Activated naive CD8-positive, alpha-beta T cell treated with anti-CD3 and anti-CD28 coated beads for 36 hours (primary cell): ENCODE data around the gene MALSU1. TPM values are rescaled to one million over a fixed set of nuclear protein-coding genes. Genes with fewer than 3 reads are reported as not detected.
A peak's percentile ranks its signal among the peaks of the same experiment; 100 is the strongest.
"Not testable (repeated sequence)": the region's sequence is repeated elsewhere in the genome, so short reads cannot be mapped to it uniquely, and the experiment has no call there.

Experiments used
- DNase-seq: peaks from one replicate; pipeline ENCODE4 v3.0.0; 2021
- H3K27ac Mint-ChIP-seq: one replicate; pipeline ENCODE4 v1.8.0; 2022; ENCODE audit warnings: mild to moderate bottlenecking, moderate library complexity, mixed read lengths
- H3K27me3 Mint-ChIP-seq: one replicate; pipeline ENCODE4 v1.8.0; 2022; ENCODE audit warnings: mild to moderate bottlenecking, mixed read lengths
- H3K36me3 Mint-ChIP-seq: one replicate; pipeline ENCODE4 v1.8.0; 2021; ENCODE audit warnings: mild to moderate bottlenecking, mixed read lengths
- H3K4me1 Mint-ChIP-seq: one replicate; pipeline ENCODE4 v1.8.0; 2021; ENCODE audit warnings: mixed read lengths
- H3K4me3 Mint-ChIP-seq: one replicate; pipeline ENCODE4 v1.8.0; 2022; ENCODE audit warnings: mild to moderate bottlenecking, moderate library complexity, mixed read lengths
- H3K9me3 Mint-ChIP-seq: one replicate; pipeline ENCODE4 v1.8.0; 2022; ENCODE audit warnings: mixed read lengths
- total RNA-seq, 2 experiments: library from RNA; stranded (reverse); gene quantifications; one replicate each; pipeline ENCODE4 v1.2.3, GENCODE V29; 2021

Gene MALSU1
- total RNA-seq, 2 experiments from 2014 or later, result 116 to 120 TPM

DNA sequence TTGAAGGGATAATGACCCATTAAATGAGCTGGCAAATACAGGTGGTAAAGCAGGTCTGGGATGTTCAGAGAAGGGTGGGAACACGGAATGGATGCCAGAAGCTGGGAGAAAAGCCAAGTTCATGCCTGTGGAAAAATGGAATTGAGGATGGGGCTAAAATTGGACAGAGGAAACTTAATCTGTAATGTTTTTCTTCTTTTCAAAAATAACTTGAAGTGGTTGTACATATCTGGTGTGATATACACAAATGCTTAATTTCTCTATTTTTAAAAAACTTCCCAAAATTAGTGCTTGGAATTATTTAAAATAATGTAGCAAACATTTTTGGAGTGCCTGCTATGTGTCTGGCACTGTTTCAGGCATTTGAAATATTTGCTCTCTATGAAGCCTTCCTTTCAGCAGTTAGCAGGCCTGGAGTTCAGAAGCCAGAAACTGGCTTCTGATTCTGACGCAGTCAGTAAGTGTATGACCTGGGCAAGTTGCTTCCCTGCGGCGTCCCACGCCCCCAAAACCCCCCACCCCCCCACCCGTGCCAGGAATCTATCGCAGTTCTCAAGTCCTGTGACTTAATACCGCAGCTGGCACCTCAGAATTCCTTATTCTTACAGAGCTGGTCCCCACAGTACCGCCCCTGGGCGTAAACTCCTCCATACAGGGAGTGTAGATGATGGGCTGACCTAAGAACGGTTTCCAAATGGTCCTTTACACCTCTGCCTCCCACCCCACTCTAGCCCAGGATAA, 828 bp upstream of the MALSU1 start:
- Mint-ChIP-seq H3K9me3 (peaks cover 1% of the 10 kb centered on the region), H3K36me3 (peaks cover 20% of the 10 kb centered on the region), H3K27me3 (no peaks in the 10 kb centered on the region), H3K27ac (peak overlapping the region; percentile 96), H3K4me1 (peaks cover 26% of the 10 kb centered on the region), H3K4me3 (peak overlapping the region; percentile 96)
- DNase-seq, result no peak

DNA sequence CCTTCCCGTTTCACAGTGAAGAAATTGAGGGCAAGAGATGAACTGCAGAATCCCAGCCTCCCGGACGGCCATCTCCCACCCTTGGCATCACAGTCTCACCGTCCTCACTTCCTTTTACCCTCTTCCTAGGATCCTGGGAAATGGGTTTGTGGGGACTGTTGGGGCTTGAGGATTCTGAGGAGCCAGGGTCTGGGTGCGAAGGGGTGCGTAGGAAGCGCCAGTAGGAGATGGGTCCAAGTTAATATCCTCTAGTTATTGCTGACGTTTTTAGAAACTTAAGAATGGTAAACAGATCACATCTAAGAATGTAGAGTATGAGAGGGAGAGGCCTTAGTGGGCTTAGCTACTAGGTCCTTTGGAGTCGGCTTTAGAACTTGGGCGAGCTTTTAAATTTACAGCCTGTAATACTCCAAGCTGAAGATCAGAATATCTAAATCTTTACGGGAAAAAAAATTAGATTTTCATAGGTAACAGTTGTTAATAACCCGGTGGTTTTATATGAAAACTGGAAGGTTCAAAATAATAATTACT, 696 bp downstream of the MALSU1 start:
- DNase-seq, result no peak
- H3K27me3 Mint-ChIP-seq, result no peaks in the 10 kb centered on the region
- H3K36me3 Mint-ChIP-seq, result peaks cover 32% of the 10 kb centered on the region
- H3K9me3 Mint-ChIP-seq, result peaks cover 1% of the 10 kb centered on the region
- H3K27ac Mint-ChIP-seq, result peak overlapping the region; percentile 96
- H3K4me3 Mint-ChIP-seq, result peak overlapping the region; percentile 96
- peaks cover 38% of the 10 kb centered on the region for H3K4me1 Mint-ChIP-seq

DNA sequence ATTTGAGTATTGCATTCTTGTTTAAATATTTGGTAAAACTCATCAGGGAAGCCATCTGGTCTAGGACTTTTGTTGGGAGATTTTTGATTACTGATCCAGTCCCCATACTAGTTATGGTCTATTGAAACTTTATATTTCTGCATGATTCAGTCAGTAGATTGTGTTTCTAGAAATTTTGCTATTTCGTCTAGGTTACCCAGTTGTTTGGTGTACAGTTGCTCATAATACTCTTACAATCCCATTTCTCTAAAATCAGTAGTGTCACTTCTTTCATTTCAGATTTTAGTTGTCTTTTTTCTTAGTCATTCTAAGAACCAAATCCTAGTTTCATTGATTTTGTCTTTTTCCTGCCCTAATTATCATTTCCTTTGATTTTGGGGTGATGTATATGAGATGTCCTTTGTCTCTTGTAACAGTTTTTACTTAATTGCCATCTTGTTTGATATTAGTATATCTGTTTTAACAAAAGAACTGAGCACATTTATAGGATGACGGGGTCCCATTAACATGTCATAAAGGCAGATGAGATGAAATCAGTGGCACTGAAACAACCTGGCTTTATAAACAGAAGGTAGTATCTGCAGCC, 7.9 kb downstream of the MALSU1 start:
- no peaks in the 10 kb centered on the region for H3K27me3 Mint-ChIP-seq
- H3K9me3 Mint-ChIP-seq, result no peaks in the 10 kb centered on the region
- H3K27ac Mint-ChIP-seq, result peak overlapping the region; percentile 47
- peaks cover 56% of the 10 kb centered on the region for H3K36me3 Mint-ChIP-seq
- no peak for DNase-seq
- peaks cover 51% of the 10 kb centered on the region for H3K4me1 Mint-ChIP-seq
- H3K4me3 Mint-ChIP-seq, result no peak overlapping the region

DNA sequence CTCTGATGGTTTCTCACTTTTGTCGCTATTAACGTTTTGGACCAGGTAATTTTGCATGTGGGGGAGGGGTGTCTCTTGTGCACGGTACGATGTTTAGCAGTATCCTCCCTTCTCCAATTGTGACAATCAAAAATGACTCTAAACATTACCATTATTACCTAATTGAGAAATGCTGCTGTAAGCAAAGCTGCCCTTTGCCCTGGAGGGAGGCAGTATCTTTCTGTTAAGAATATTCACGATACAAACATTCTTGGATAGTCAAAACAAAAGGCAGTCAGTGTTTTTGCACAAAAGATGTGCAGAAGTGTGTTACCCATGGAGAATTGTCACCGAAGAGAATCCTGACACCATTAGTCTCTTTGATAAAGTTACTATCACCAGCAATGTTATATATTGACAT, 9.6 kb downstream of the MALSU1 start:
- Mint-ChIP-seq H3K4me3 (no peak overlapping the region), H3K36me3 (peaks cover 46% of the 10 kb centered on the region), H3K27ac (no peak overlapping the region), H3K9me3 (no peaks in the 10 kb centered on the region), H3K4me1 (peaks cover 43% of the 10 kb centered on the region), H3K27me3 (no peaks in the 10 kb centered on the region)
- no peak for DNase-seq

DNA sequence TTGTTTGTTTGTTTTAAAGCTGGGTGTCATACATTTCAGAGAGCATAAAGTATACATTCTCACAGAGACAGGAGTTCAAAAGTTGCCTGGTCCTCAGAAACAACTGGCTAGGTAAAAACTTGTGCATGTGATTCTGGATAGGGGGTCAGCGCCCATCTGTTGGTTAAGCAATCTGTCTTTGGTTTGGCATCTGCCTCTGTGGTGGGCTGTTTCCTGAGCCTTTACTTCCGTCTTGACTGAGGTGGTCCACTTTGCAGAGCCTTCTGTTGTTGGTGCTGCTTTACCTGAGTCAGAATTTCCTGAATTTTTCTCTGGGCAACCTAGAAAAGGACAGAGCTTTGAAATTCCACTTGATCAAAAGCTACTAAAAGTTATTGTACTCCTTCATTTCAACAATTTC, 13.0 kb downstream of the MALSU1 start:
- not testable (repeated sequence) for DNase-seq, H3K27me3 Mint-ChIP-seq, H3K4me3 Mint-ChIP-seq, H3K27ac Mint-ChIP-seq, H3K9me3 Mint-ChIP-seq
- H3K36me3 Mint-ChIP-seq, result peaks cover 17% of the 10 kb centered on the region
- peaks cover 14% of the 10 kb centered on the region for H3K4me1 Mint-ChIP-seq

DNA sequence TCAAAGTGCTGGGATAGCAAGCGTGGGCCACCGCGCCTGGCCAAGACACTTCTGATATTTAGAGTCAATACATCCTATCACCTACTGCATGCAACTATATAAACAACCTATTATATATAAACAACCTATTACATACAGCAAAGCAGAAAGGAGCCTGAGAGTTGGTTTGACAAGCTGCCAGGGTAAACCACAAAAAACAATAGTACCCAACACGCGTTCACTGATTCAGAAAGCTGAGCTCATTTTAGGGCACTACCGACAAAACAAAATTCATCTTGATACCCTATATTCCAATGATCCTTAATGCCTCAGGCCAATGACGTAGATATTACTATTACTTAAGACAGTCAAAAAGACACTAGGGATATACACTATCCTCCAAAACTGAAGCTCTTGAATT, 16.2 kb downstream of the MALSU1 start:
- H3K9me3 Mint-ChIP-seq, result no peaks in the 10 kb centered on the region
- peaks cover 2% of the 10 kb centered on the region for H3K36me3 Mint-ChIP-seq
- H3K27me3 Mint-ChIP-seq, result peaks cover 3% of the 10 kb centered on the region
- DNase-seq, result no peak
- no peak overlapping the region for H3K4me3 Mint-ChIP-seq
- no peak overlapping the region for H3K27ac Mint-ChIP-seq
- peaks cover 10% of the 10 kb centered on the region for H3K4me1 Mint-ChIP-seq

DNA sequence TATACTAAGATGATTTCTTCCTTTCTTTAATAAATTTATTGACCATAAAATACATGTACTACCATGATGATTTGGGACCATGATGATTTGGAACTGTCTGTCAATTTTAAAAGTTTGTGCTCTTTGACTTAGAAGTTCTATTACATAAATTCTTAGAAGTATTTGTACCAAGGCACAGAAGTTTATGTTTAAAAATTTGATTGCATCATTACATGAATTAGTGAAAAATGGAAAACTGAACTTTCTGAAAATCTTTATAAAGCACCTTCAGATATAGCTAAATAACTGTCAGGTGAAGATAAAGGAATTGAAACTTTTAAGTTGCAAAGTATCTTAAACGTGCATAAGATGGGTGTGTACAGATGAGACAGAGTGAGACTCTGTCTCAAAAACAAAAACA, 32.0 kb downstream of the MALSU1 start:
- Mint-ChIP-seq H3K4me1 (peaks cover 2% of the 10 kb centered on the region), H3K9me3 (no peaks in the 10 kb centered on the region)

DNA sequence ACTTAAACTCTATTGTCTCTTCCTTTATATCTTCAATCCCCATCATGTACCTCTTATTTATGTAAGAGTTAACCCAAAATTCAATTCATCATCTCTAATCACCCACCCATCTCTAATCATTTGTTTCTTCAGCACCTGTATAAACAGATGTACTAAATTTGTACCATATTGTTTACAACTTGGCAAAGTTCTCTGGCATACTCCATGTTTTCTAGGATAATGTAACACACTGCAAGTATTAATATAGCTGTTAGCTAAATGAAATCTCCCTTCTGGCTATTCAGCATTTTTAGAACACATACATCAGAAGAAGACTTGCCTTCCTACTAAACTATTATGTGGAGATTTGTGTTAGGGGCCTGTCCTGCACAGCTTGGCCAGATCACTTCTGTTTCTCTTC, 33.1 kb downstream of the MALSU1 start:
- Mint-ChIP-seq H3K36me3 (no peaks in the 10 kb centered on the region), H3K27ac (no peak overlapping the region), H3K9me3 (no peaks in the 10 kb centered on the region), H3K27me3 (peaks cover 2% of the 10 kb centered on the region), H3K4me1 (peaks cover 2% of the 10 kb centered on the region), H3K4me3 (no peak overlapping the region)
- no peak for DNase-seq

More for the DNA sequence above, 32.0 kb downstream of the MALSU1 start:
- Mint-ChIP-seq H3K36me3 (no peaks in the 10 kb centered on the region), H3K27me3 (no peaks in the 10 kb centered on the region), H3K27ac (no peak overlapping the region), H3K4me3 (no peak overlapping the region)
- DNase-seq, result no peak

DNA sequence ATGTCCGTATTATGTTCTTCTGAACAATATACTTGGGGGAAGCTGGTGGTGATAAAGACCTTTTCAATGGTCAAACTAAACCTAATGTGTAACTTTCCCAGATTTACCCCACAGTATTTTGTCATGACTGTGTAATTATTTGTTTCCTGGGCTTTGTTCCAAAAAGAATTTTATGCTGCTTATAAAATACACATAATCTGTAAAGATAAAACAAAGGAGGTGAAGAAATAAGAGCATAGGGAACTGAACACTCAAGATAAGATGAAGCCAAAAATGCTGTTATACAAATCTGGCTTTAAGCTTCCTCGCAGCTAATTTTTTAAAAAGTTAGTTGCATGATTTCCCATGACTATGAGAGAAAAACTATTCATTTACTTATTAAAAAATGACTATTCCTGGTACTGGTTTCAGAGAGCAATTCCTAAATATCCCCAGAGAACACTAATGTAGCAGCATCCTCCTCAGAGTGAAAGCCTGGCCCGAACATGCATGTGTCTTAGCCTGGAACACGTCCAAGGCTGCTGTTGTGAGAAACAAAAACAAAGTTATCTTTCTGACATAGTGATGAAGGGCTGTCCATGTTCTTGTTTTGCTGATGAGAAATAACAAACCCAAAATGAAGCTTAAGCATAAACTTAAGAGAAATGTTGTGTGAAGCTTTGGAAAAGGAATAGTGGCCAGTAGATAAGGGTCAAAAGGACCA, 33.9 kb downstream of the MALSU1 start:
- H3K9me3 Mint-ChIP-seq, result no peaks in the 10 kb centered on the region
- H3K36me3 Mint-ChIP-seq, result no peaks in the 10 kb centered on the region
- H3K27me3 Mint-ChIP-seq, result peaks cover 9% of the 10 kb centered on the region
- peaks cover 2% of the 10 kb centered on the region for H3K4me1 Mint-ChIP-seq
- no peak overlapping the region for H3K4me3 Mint-ChIP-seq
- no peak overlapping the region for H3K27ac Mint-ChIP-seq
- DNase-seq, result no peak

DNA sequence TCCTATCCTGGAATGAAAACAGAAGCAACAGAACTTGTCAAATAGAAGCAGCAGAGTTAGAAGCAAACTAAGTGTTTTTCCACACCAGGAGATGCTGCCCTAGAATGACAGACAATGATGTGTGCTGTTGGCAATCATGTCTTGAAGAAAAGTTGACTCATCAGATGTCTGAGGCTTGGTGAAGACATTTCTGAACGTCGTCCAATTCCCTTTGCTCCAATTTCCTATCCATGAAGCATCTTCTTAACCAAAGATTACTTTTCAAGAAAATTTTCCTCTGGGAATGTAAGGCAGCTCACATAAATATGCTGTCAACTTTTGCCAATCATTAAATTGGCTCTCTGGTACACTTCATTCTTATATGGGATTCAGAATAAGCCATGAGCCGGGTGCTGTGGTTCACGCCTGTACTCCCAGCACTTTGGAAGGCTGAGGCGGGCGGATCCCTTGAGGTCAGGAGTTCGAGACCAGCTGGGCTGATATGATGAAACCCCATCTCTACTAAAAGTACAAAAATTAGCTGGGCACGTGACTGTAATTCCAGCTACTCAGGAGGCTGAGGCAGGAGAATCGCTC, 34.6 kb downstream of the MALSU1 start:
- H3K4me1 Mint-ChIP-seq, result peaks cover 2% of the 10 kb centered on the region
- DNase-seq, result no peak
- no peaks in the 10 kb centered on the region for H3K36me3 Mint-ChIP-seq
- H3K27ac Mint-ChIP-seq, result no peak overlapping the region
- no peaks in the 10 kb centered on the region for H3K9me3 Mint-ChIP-seq
- peaks cover 9% of the 10 kb centered on the region for H3K27me3 Mint-ChIP-seq
- H3K4me3 Mint-ChIP-seq, result no peak overlapping the region

DNA sequence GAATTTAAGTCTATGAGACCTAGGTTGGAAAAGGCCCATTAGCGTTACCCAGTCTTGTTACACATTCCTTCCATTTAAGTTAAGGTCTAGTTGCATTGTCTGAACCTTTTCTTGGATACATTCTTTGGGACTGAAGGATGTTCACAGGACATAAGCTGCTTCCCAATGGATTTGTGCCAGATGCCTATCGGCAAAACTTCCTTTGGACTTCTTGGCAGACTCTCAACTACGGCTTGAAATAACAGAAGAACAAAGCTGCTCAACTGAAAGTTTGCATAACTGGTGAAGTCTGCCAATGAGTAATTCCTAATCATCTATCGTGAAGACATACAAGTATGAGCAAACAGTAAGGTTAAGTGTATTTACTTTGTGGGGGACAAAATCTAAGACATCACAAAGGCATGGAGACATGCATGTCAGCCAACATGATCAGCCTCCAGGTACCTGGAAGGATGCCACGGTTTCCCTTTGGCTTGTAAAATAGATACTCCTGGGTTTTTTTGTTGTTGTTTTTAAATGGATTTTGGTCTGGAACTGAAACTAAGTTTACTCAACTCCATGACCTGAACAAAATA, 35.4 kb downstream of the MALSU1 start:
- Mint-ChIP-seq H3K27ac (no peak overlapping the region), H3K27me3 (peaks cover 9% of the 10 kb centered on the region), H3K4me1 (peaks cover under 1% of the 10 kb centered on the region), H3K36me3 (no peaks in the 10 kb centered on the region), H3K9me3 (no peaks in the 10 kb centered on the region), H3K4me3 (no peak overlapping the region)
- DNase-seq, result no peak

DNA sequence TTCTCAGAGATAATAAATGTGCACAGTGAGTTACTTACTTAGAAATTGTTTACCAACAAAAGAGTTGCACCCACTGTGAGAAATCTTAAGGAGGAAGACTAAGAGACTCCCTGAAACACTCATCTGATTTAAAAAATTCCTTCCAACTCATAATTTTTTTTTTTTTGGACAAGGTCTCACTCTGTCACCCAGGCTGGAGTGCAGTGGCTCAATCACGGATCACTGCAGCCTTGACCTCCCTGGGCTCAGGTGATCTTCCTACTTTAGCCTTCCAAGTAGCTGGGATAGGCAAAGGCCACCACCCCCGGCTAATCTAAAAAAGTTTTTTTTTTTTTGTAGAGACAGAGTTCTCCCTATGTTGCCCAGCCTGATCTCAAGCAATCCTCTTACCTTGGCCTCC, 36.0 kb downstream of the MALSU1 start:
- Mint-ChIP-seq H3K27ac (no peak overlapping the region), H3K27me3 (peaks cover 9% of the 10 kb centered on the region), H3K9me3 (no peaks in the 10 kb centered on the region), H3K4me3 (no peak overlapping the region), H3K36me3 (no peaks in the 10 kb centered on the region), H3K4me1 (no peaks in the 10 kb centered on the region)
- no peak for DNase-seq

DNA sequence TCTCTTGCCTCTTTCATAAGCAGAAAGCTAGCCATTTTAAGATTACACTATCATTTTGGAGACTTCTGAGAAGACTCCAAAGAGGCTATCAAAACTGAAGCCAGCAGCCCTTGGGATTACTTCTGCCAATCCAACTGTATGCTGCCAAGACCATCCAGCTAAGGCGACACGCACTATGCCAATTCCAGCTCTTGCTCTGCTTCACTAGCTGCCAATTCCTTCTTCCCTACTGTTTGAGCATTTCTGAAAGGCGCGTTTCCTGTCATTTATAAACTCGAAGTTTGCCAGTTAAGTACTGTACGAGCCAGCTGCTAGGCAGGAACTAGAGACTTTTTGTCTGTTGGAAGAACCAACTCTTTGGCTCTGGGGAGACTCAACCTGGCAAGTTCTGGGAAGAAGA, 36.5 kb downstream of the MALSU1 start:
- Mint-ChIP-seq H3K9me3 (no peaks in the 10 kb centered on the region), H3K36me3 (no peaks in the 10 kb centered on the region), H3K4me3 (no peak overlapping the region), H3K27ac (no peak overlapping the region), H3K4me1 (no peaks in the 10 kb centered on the region), H3K27me3 (peaks cover 9% of the 10 kb centered on the region)
- no peak for DNase-seq

DNA sequence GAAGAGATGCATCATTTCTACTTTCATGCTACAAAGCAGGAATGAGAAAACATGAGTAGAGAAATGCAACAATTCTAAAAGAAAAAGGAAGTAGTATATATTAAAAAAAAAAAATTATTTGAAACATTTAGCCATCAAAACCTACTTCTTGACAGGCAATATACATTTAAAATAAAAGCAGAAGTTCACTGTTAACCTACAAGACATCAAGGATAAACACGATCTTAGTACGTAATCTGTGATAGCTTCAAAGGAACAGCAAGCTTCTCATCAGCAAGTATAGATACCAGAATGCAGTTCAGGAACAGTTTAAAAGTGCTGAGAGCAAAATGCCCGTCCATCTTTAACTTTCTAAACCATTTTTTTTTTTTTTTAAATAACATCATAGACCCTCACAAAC, 36.9 kb downstream of the MALSU1 start:
- H3K4me3 Mint-ChIP-seq, result no peak overlapping the region
- no peak for DNase-seq
- H3K36me3 Mint-ChIP-seq, result no peaks in the 10 kb centered on the region
- no peak overlapping the region for H3K27ac Mint-ChIP-seq
- no peaks in the 10 kb centered on the region for H3K9me3 Mint-ChIP-seq
- H3K27me3 Mint-ChIP-seq, result peaks cover 9% of the 10 kb centered on the region
- no peaks in the 10 kb centered on the region for H3K4me1 Mint-ChIP-seq

DNA sequence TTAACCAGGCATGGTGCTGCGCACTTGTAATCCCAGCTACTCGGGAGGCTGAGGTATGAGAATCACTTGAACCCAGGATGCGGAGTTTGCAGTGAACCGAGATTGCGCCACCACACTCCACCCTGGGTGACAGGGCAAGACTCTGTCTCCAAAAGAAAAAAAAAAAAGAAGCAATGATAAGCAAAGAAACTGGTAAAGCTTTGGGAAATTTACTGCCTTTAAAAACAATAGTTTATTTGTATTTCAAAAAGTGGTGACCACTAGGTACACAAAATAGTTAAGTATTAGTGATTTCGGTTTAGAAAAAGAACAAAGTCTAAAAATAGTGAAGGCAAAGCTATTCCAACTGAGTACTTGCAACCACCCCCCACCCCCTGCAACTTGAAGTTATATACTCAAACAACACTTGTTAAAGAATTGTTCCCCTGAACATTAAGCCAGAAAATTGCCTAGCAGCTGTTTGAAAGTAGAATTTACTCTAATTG, 37.7 kb downstream of the MALSU1 start:
- H3K27me3 Mint-ChIP-seq, result peaks cover 9% of the 10 kb centered on the region
- no peak for DNase-seq
- no peaks in the 10 kb centered on the region for H3K9me3 Mint-ChIP-seq
- no peaks in the 10 kb centered on the region for H3K4me1 Mint-ChIP-seq
- no peaks in the 10 kb centered on the region for H3K36me3 Mint-ChIP-seq
- H3K27ac Mint-ChIP-seq, result no peak overlapping the region
- no peak overlapping the region for H3K4me3 Mint-ChIP-seq
